ENCODE measurements around the gene RARG. TPM values are rescaled to one million over a fixed set of nuclear protein-coding genes. Genes with fewer than 3 reads are reported as not detected.

RARG gene
- polyA plus RNA-seq (2012; ENCODE audit: low read depth, missing spikeins) = 4.0 TPM

- FAIRE-seq = peak; percentile 79
- DNase-seq (ENCODE audit: insufficient read length, low spot score) = peak; percentile 57
- no peak for TF ChIP-seq TAF1 (IDR thresholded peaks at IDR 0.05; ENCODE audit: low read depth, low read length)
- no peak for TF ChIP-seq POLR2A (IDR thresholded peaks at IDR 0.05; ENCODE audit: low read depth, low read length)
- no peak for TF ChIP-seq PAX5 (IDR thresholded peaks at IDR 0.05; ENCODE audit: insufficient read depth, low read length, severe bottlenecking)
- TF ChIP-seq SPI1 (IDR thresholded peaks at IDR 0.05; ENCODE audit: low read depth, low read length) = no peak
- no peak for TF ChIP-seq POLR2AphosphoS5 (IDR thresholded peaks at IDR 0.05; ENCODE audit: low read depth, low read length)
- no peak for TF ChIP-seq POU2F2 (IDR thresholded peaks at IDR 0.05; ENCODE audit: low read depth, low read length)
These were observed at the start of gene RARG for GRCh38 chr12:53231921-53232645. Gene RARG (minus strand): TSS chr12:53232209. CDS start chr12:53227545, 4,664 bp downstream.

- DNase-seq (ENCODE audit: insufficient read length, low spot score) = no peak
- FAIRE-seq = no peak
- TF ChIP-seq TAF1 (IDR thresholded peaks at IDR 0.05; ENCODE audit: low read depth, low read length) = no peak
- no peak for TF ChIP-seq POLR2AphosphoS5 (IDR thresholded peaks at IDR 0.05; ENCODE audit: low read depth, low read length)
- no peak for TF ChIP-seq SPI1 (IDR thresholded peaks at IDR 0.05; ENCODE audit: low read depth, low read length)
- TF ChIP-seq PAX5 (IDR thresholded peaks at IDR 0.05; ENCODE audit: insufficient read depth, low read length, severe bottlenecking) = no peak
- TF ChIP-seq POLR2A (IDR thresholded peaks at IDR 0.05; ENCODE audit: low read depth, low read length) = no peak
- no peak for TF ChIP-seq POU2F2 (IDR thresholded peaks at IDR 0.05; ENCODE audit: low read depth, low read length)
These were observed 48.0 kb upstream of the RARG start for GRCh38 chr12:53279888-53280498.

GRCh38 chr12:53279283-53279869 lies 47.4 kb upstream of the RARG start:
- FAIRE-seq = no peak

GRCh38 chr12:53277981-53278380 lies 46.0 kb upstream of the RARG start:
- TF ChIP-seq POLR2AphosphoS5 (IDR thresholded peaks at IDR 0.05; ENCODE audit: low read depth, low read length) = no peak
- DNase-seq (ENCODE audit: insufficient read length, low spot score) (no peak), FAIRE-seq (no peak)

More at GRCh38 chr12:53279283-53279869, 47.4 kb upstream of the RARG start:
- no peak for DNase-seq (ENCODE audit: insufficient read length, low spot score)
- no peak for TF ChIP-seq POLR2AphosphoS5 (IDR thresholded peaks at IDR 0.05; ENCODE audit: low read depth, low read length)
- no peak for TF ChIP-seq PAX5 (IDR thresholded peaks at IDR 0.05; ENCODE audit: insufficient read depth, low read length, severe bottlenecking)
- TF ChIP-seq SPI1 (IDR thresholded peaks at IDR 0.05; ENCODE audit: low read depth, low read length) = no peak
- TF ChIP-seq POU2F2 (IDR thresholded peaks at IDR 0.05; ENCODE audit: low read depth, low read length) = no peak
- TF ChIP-seq POLR2A (IDR thresholded peaks at IDR 0.05; ENCODE audit: low read depth, low read length) = no peak
- TF ChIP-seq TAF1 (IDR thresholded peaks at IDR 0.05; ENCODE audit: low read depth, low read length) = no peak

- no peak for FAIRE-seq
- no peak for DNase-seq (ENCODE audit: insufficient read length, low spot score)
- TF ChIP-seq POLR2AphosphoS5 (IDR thresholded peaks at IDR 0.05; ENCODE audit: low read depth, low read length) (no peak), POLR2A (IDR thresholded peaks at IDR 0.05; ENCODE audit: low read depth, low read length) (no peak), TAF1 (IDR thresholded peaks at IDR 0.05; ENCODE audit: low read depth, low read length) (no peak), PAX5 (IDR thresholded peaks at IDR 0.05; ENCODE audit: insufficient read depth, low read length, severe bottlenecking) (no peak), SPI1 (IDR thresholded peaks at IDR 0.05; ENCODE audit: low read depth, low read length) (no peak), POU2F2 (IDR thresholded peaks at IDR 0.05; ENCODE audit: low read depth, low read length) (no peak)
These were observed 44.5 kb upstream of the RARG start for GRCh38 chr12:53276511-53276910.

GRCh38 chr12:53274445-53274844 lies 42.4 kb upstream of the RARG start:
- DNase-seq (ENCODE audit: insufficient read length, low spot score) (no peak), FAIRE-seq (no peak)
- no peak for TF ChIP-seq POU2F2 (IDR thresholded peaks at IDR 0.05; ENCODE audit: low read depth, low read length)
- TF ChIP-seq PAX5 (IDR thresholded peaks at IDR 0.05; ENCODE audit: insufficient read depth, low read length, severe bottlenecking) = no peak
- TF ChIP-seq TAF1 (IDR thresholded peaks at IDR 0.05; ENCODE audit: low read depth, low read length) = no peak
- no peak for TF ChIP-seq SPI1 (IDR thresholded peaks at IDR 0.05; ENCODE audit: low read depth, low read length)
- no peak for TF ChIP-seq POLR2A (IDR thresholded peaks at IDR 0.05; ENCODE audit: low read depth, low read length)
- TF ChIP-seq POLR2AphosphoS5 (IDR thresholded peaks at IDR 0.05; ENCODE audit: low read depth, low read length) = no peak

GRCh38 chr12:53268630-53269562 lies 36.9 kb upstream of the RARG start:
- no peak for DNase-seq (ENCODE audit: insufficient read length, low spot score)
- TF ChIP-seq PAX5 (IDR thresholded peaks at IDR 0.05; ENCODE audit: insufficient read depth, low read length, severe bottlenecking) = no peak
- TF ChIP-seq TAF1 (IDR thresholded peaks at IDR 0.05; ENCODE audit: low read depth, low read length) = no peak
- no peak for TF ChIP-seq POLR2A (IDR thresholded peaks at IDR 0.05; ENCODE audit: low read depth, low read length)
- no peak for TF ChIP-seq SPI1 (IDR thresholded peaks at IDR 0.05; ENCODE audit: low read depth, low read length)
- no peak for TF ChIP-seq POU2F2 (IDR thresholded peaks at IDR 0.05; ENCODE audit: low read depth, low read length)
- no peak for TF ChIP-seq POLR2AphosphoS5 (IDR thresholded peaks at IDR 0.05; ENCODE audit: low read depth, low read length)
- FAIRE-seq = no peak

- peak; percentile 94 for FAIRE-seq
- DNase-seq (ENCODE audit: insufficient read length, low spot score) = peak; percentile 91
- TF ChIP-seq POU2F2 (IDR thresholded peaks at IDR 0.05; ENCODE audit: low read depth, low read length) (no peak), SPI1 (IDR thresholded peaks at IDR 0.05; ENCODE audit: low read depth, low read length) (no peak), TAF1 (IDR thresholded peaks at IDR 0.05; ENCODE audit: low read depth, low read length) (no peak), POLR2A (IDR thresholded peaks at IDR 0.05; ENCODE audit: low read depth, low read length) (no peak), POLR2AphosphoS5 (IDR thresholded peaks at IDR 0.05; ENCODE audit: low read depth, low read length) (no peak), PAX5 (IDR thresholded peaks at IDR 0.05; ENCODE audit: insufficient read depth, low read length, severe bottlenecking) (no peak)
These were observed 36.1 kb upstream of the RARG start, which contains the start of gene ESPL1 for GRCh38 chr12:53267999-53268629. Gene ESPL1 (plus strand): TSS chr12:53268299. CDS start chr12:53268767, 468 bp downstream.

All from GM12891 (cell line).